Measurements from ENCODE around the gene GCHFR.

- no peak for TF ChIP-seq CTCF (IDR thresholded peaks at IDR 0.05 in 2 of 3, conservative IDR thresholded peaks at IDR 0.05 in 1 of 3; ENCODE audit: borderline replicate concordance in 1 of 3, insufficient read depth in 1 of 3, low read depth in 2 of 3, low read length in 2 of 3)
- TF ChIP-seq SP1 (IDR thresholded peaks at IDR 0.05; ENCODE audit: low read depth), result no peak
- TF ChIP-seq EZH2 (IDR thresholded peaks at IDR 0.05), result no peak
- no peak for TF ChIP-seq POLR2A (IDR thresholded peaks at IDR 0.05; ENCODE audit: borderline replicate concordance, extremely low read depth, insufficient read depth, insufficient read length)
- TF ChIP-seq RAD21 (IDR thresholded peaks at IDR 0.05; ENCODE audit: low read depth), result no peak
- TF ChIP-seq REST (IDR thresholded peaks at IDR 0.05; ENCODE audit: low read depth), result no peak
- TF ChIP-seq ZNF274 (IDR thresholded peaks at IDR 0.05; ENCODE audit: low read depth, low read length), result no peak
- TF ChIP-seq SIN3A (IDR thresholded peaks at IDR 0.05; ENCODE audit: low read depth), result no peak
- TF ChIP-seq JUND (IDR thresholded peaks at IDR 0.05), result no peak
- TF ChIP-seq EZH2phosphoT487 (IDR thresholded peaks at IDR 0.05; ENCODE audit: borderline replicate concordance), result no peak
- TF ChIP-seq EGR1 (IDR thresholded peaks at IDR 0.05; ENCODE audit: low read depth), result no peak
Measured at GRCh38 chr15:40767838-40768500, 4.1 kb downstream of the GCHFR start.

Data from HCT116 (cell line).